Measurements from ENCODE around the gene LAYN.
A peak's percentile ranks its signal among the peaks of the same experiment; 100 is the strongest.

The LAYN gene

DNA sequence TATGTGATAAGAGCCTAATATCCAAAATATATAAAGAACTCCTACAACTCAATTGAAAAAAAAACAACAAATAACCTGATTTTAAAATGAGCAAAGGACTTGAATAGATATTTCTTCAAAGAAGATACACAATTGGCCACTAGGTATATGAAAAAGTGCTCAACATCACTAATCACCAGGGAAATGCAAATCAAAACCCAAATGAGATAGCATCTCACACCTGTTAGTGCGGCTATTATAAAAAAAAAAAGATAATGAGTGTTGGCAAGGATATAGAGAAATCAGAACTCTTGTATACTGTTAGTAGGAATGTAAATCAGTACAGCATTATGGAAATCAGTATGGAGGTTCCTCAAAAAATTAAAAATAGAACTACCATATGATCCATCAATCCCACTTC, 55.8 kb downstream of the LAYN start:
- no peak for DNase-seq (ENCODE audit: low read depth)

DNA sequence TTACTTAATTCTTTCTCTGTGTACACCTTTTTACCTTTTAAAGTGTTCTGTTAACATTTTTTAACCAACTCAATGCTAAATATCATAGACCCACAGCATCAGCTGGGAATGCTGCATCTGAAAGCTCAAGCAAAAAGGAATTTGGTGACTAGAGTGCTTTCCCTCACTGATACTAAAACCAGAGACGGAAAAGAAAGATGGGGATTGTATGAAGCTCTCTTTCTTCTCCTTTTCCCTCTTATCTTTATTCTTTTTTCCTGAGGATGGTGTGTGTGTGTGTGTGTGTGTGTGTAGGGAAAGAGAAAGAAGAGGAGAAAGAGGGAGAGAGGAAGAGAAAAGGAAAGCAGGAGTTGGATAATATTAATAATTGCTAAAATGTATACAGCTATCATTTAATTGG, 57.6 kb downstream of the LAYN start:
- DNase-seq (ENCODE audit: low read depth) = no peak

- DNase-seq (ENCODE audit: low read depth) = no peak
Observed at GRCh38 chr11:111598559-111598958, 58.0 kb downstream of the LAYN start.

DNA sequence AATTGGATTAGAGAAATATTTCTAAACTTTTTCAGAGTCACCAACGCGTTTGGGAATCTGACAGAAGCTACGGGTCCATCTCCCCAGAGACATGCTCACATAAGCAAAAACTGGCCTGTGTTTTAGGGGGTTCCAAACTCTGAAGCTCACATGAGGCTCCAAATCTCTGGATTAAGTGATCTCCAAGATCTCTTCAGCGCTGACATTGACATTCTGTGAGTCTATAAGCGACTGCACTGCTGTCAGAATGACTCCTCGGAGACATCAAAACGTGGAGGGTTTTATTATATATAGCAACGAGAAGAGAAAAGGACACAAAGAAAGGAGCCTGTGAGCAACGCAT, 61.1 kb downstream of the LAYN start:
- no peak for DNase-seq (ENCODE audit: low read depth)

DNA sequence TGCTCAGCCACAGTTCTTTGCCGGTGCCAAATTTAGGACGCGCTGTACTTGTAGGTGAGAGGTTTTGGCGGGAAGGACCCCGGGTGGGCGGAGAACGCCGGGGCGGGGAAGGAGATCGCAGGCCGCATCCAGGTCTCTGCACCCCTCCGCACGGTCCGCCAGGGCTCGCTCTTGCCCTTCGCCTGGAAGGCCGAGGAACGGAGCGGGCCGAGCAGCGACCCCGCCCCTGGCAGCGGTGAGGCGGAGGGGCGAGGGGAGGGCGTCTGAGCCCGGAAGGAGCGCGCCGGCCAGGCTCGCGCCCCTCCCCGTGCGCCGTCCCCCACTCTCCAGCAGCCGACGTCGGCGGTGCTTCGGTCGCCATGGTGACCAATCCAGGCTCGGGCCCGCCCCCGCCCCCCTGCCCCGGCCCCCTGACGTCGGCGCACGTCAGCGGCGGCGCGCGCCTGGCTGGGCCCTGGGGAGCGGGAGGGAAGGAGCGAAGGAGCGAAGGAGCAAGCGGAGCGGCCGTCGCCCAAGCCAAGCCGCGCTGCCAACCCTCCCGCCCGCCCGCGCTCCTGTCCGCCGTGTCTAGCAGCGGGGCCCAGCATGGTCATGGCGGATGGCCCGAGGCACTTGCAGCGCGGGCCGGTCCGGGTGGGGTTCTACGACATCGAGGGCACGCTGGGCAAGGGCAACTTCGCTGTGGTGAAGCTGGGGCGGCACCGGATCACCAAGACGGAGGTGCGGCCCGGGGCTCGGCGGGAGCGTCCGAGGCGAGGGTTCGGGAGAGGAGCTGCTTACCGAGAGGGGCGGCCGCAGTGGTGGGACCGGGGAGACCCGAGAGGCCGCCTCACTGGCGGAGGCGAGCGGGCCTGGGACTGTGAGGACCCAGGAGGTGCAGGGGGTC, 61.7 kb downstream of the LAYN start, which contains the start of gene SIK2:
TSS of gene SIK2 (plus strand) at position 471 of the 886 bp plus-strand sequence. CDS start at position 586, 115 bp downstream.
- DNase-seq (ENCODE audit: low read depth) = peak; percentile 72

DNA sequence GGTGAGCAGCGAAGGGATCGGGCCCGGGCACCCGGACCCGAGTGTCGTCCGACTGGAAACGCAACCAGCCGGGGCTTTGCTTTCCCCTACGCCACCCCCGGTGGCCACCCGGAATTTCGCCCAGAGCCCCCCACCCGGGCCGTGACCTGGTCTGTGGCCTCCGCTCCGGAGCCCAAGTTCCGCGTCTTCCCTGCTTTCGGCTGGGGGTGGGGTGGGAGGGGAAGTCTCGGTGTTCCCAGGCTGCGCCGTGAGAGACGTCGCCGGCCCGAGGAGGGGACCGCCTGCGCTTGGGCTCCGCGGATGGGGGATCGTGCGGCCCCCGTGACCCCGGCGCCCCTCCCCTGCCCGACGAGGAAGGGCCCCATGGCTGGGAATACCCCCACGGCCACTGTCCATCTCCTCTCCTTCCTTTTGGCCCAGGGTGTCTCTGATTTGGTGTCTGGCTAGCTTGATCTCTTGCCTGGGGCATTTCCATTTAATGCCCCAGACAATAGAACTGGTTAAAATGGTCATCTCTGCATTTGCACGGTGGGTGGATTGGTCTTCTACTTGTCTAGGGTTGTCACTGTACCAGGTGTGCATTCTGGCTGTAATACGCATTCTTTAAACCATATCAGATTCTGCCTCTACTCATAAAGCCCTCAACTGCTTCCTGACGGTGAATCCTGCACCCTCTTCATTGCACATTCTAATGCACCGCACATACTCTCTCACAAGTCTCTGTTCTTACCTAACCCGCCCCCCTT, 62.5 kb downstream of the LAYN start:
- DNase-seq (ENCODE audit: low read depth) = no peak

DNA sequence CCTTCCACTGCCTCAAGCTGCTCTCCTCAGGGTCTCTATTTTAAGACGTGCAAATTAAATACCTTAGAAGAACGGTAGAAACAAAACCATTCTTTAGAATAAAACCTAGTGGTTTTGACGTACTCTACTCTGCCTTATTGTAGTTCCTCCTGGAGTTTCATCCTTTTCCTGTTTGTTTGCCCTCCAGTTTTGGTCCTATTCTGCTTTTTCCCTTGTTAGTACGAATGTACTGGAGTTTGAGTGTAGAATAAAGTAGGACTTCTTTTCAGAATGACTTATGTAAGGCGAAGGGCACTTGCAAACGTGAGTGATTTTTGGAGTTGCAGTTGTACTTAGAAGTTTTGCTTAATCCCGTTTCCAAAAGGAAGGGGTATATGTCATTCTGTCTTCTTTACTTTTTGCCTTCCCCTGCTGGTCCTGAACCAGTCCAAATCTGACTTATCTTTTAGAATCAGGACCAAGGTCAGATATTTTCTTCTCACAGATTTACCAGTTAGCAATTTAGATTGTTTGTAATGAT, 63.2 kb downstream of the LAYN start:
- DNase-seq (ENCODE audit: low read depth) = no peak

DNA sequence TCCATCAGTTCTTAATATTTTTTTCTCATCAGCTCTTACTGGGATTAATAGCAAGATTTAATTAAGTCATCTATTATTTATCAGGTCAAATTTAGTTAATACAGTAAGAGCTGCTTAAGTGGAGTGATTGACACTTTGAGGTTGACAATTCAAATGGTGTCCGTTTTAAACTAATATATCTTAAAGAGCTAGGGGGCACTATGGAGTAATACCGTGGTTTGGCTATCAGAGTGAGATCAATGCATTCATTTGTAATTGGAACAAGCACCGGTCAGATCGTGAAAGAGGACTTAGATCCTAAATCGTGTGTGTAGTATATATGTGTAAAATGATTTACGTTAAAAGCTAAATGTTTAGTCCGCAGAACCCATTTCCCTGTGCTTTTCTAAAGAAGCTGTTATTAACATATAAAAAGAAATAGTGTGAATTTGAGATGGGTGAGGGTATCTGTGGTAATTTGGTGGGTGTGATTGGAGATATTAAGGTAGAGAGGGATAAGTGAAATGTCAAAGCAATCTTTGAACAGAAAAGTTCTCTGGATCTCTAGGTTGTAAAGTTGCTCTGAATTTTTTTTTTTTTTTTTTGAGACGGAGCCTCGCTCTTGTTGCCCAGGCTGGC, 64.0 kb downstream of the LAYN start:
- no peak for DNase-seq (ENCODE audit: low read depth)

- no peak for DNase-seq (ENCODE audit: low read depth)
Observed at GRCh38 chr11:111605681-111606080, 65.2 kb downstream of the LAYN start.

- DNase-seq (ENCODE audit: low read depth) = no peak
Observed at GRCh38 chr11:111606986-111607385, 66.5 kb downstream of the LAYN start.

- DNase-seq (ENCODE audit: low read depth) = no peak
Observed at GRCh38 chr11:111607751-111608150, 67.2 kb downstream of the LAYN start.

Data from stimulated activated CD8-positive, alpha-beta memory T cell treated with anti-CD3 and anti-CD28 coated beads, Interleukin-7, amount 100 ng/mL, for 24 hours (primary cell).